GM12801 (cell line): ENCODE data around the gene KLB.

Experiments
- CTCF ChIP-seq: IDR thresholded peaks from one replicate; pipeline ENCODE4 v1.5.1; 2011; ENCODE audit warnings: control low read depth; ENCODE audit not compliant: insufficient read length; ENCODE audit errors: extremely low read depth

KLB gene

GRCh38 chr4:39464886-39465501 lies 58.3 kb downstream of the KLB start:
- no peak for TF ChIP-seq CTCF

GRCh38 chr4:39466747-39467146 lies 60.0 kb downstream of the KLB start:
- no peak for TF ChIP-seq CTCF

- TF ChIP-seq CTCF = no peak
Measured at GRCh38 chr4:39467464-39467863, 60.7 kb downstream of the KLB start.

- no peak for TF ChIP-seq CTCF
Measured at GRCh38 chr4:39469429-39470077, 62.8 kb downstream of the KLB start.

- TF ChIP-seq CTCF = no peak
Measured at GRCh38 chr4:39470402-39470801, 63.7 kb downstream of the KLB start.

- TF ChIP-seq CTCF = no peak
Measured at GRCh38 chr4:39472396-39472795, 65.7 kb downstream of the KLB start.

- TF ChIP-seq CTCF = no peak
Measured at GRCh38 chr4:39476187-39476895, 69.6 kb downstream of the KLB start.
